ENCODE measurements around the gene PACRG. TPM values are rescaled to one million over a fixed set of nuclear protein-coding genes. Genes with fewer than 3 reads are reported as not detected.
A peak's percentile ranks its signal among the peaks of the same experiment; 100 is the strongest.

Gene PACRG
- polyA plus RNA-seq, 1 of the 3 experiments (the other 2 are of a cell fraction) = 0.56 TPM

- POLR2A ChIA-PET = no interaction called here
- no peaks in the 10 kb centered on the region for H3K9me2 ChIP-seq
- no peak overlapping the region for H3K9ac ChIP-seq
- TF ChIP-seq SMC3 (IDR thresholded peaks at IDR 0.05; ENCODE audit: low read depth, low read length) (no peak), MXI1 (IDR thresholded peaks at IDR 0.05; ENCODE audit: low read depth, low read length) (peak; percentile 16; the same call in 1 of the 2 replicates), NFIC (IDR thresholded peaks at IDR 0.05; ENCODE audit: borderline replicate concordance) (no peak), FOSL2 (IDR thresholded peaks at IDR 0.05; ENCODE audit: borderline replicate concordance, low read depth) (no peak), JUND (IDR thresholded peaks at IDR 0.05) (0 out of 2 replicates have a peak, but pooled peaks have one; percentile 7), YY1 (IDR thresholded peaks at IDR 0.05; ENCODE audit: low read depth) (no peak), GABPA (IDR thresholded peaks at IDR 0.05; ENCODE audit: low read depth) (no peak), RFX5 (IDR thresholded peaks at IDR 0.05; ENCODE audit: low read length) (no peak), POLR2AphosphoS5 (IDR thresholded peaks at IDR 0.05; ENCODE audit: low read depth, low read length) (no peak), GATA2 (CRISPR knock-in tag; IDR thresholded peaks at IDR 0.05) (peak; percentile 96), USF2 (IDR thresholded peaks at IDR 0.05; ENCODE audit: borderline replicate concordance, low read depth, low read length) (no peak), TAF1 (IDR thresholded peaks at IDR 0.05; ENCODE audit: borderline replicate concordance, low read depth, low read length) (no peak), ELF1 (IDR thresholded peaks at IDR 0.05) (no peak), FOXJ3 (CRISPR knock-in tag; IDR thresholded peaks at IDR 0.05) (peak; percentile 59; the same call in 1 of the 2 replicates), RCOR1 (IDR thresholded peaks at IDR 0.05; ENCODE audit: low read length) (peak; percentile 98), RAD21 (IDR thresholded peaks at IDR 0.05; ENCODE audit: low read length) (peak; percentile 29; the same call in 1 of the 2 replicates), MEF2A (IDR thresholded peaks at IDR 0.05; ENCODE audit: borderline replicate concordance, low read depth) (no peak), EP300 (IDR thresholded peaks at IDR 0.05; ENCODE audit: borderline replicate concordance in 1 of 2, low read depth in 1 of 2, low read length in 1 of 2) (peak in 1 of 2 experiments; percentile 97; a peak in 2 of 4 replicates), SIN3A (IDR thresholded peaks at IDR 0.05; ENCODE audit: borderline replicate concordance, low read depth, low read length) (no peak), TCF12 (IDR thresholded peaks at IDR 0.05) (no peak; the same call in 1 of the 2 replicates), CTCF (IDR thresholded peaks at IDR 0.05) (no peak), NRF1 (IDR thresholded peaks at IDR 0.05; ENCODE audit: low read depth, low read length) (no peak), FOXM1 (IDR thresholded peaks at IDR 0.05; ENCODE audit: low read depth) (no peak), RXRA (IDR thresholded peaks at IDR 0.05; ENCODE audit: borderline replicate concordance, low read depth) (no peak)
- TF ChIP-seq, protein P1, sequence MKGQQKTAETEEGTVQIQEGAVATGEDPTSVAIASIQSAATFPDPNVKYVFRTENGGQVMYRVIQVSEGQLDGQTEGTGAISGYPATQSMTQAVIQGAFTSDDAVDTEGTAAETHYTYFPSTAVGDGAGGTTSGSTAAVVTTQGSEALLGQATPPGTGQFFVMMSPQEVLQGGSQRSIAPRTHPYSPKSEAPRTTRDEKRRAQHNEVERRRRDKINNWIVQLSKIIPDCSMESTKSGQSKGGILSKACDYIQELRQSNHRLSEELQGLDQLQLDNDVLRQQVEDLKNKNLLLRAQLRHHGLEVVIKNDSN (IDR thresholded peaks at IDR 0.05; ENCODE audit: borderline replicate concordance, low read depth) = no peak
- TF ChIP-seq, protein P2, sequence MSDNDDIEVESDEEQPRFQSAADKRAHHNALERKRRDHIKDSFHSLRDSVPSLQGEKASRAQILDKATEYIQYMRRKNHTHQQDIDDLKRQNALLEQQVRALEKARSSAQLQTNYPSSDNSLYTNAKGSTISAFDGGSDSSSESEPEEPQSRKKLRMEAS (IDR thresholded peaks at IDR 0.05; ENCODE audit: low read depth) = no peak
- TF ChIP-seq, protein P3, sequence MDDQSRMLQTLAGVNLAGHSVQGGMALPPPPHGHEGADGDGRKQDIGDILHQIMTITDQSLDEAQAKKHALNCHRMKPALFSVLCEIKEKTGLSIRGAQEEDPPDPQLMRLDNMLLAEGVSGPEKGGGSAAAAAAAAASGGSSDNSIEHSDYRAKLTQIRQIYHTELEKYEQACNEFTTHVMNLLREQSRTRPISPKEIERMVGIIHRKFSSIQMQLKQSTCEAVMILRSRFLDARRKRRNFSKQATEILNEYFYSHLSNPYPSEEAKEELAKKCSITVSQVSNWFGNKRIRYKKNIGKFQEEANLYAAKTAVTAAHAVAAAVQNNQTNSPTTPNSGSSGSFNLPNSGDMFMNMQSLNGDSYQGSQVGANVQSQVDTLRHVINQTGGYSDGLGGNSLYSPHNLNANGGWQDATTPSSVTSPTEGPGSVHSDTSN (IDR thresholded peaks at IDR 0.05) = no peak
- TF ChIP-seq, protein P4, sequence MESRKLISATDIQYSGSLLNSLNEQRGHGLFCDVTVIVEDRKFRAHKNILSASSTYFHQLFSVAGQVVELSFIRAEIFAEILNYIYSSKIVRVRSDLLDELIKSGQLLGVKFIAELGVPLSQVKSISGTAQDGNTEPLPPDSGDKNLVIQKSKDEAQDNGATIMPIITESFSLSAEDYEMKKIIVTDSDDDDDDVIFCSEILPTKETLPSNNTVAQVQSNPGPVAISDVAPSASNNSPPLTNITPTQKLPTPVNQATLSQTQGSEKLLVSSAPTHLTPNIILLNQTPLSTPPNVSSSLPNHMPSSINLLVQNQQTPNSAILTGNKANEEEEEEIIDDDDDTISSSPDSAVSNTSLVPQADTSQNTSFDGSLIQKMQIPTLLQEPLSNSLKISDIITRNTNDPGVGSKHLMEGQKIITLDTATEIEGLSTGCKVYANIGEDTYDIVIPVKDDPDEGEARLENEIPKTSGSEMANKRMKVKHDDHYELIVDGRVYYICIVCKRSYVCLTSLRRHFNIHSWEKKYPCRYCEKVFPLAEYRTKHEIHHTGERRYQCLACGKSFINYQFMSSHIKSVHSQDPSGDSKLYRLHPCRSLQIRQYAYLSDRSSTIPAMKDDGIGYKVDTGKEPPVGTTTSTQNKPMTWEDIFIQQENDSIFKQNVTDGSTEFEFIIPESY (IDR thresholded peaks at IDR 0.05; ENCODE audit: borderline replicate concordance, low read depth) = no peak
- TF ChIP-seq, protein P5, sequence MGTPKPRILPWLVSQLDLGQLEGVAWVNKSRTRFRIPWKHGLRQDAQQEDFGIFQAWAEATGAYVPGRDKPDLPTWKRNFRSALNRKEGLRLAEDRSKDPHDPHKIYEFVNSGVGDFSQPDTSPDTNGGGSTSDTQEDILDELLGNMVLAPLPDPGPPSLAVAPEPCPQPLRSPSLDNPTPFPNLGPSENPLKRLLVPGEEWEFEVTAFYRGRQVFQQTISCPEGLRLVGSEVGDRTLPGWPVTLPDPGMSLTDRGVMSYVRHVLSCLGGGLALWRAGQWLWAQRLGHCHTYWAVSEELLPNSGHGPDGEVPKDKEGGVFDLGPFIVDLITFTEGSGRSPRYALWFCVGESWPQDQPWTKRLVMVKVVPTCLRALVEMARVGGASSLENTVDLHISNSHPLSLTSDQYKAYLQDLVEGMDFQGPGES (IDR thresholded peaks at IDR 0.05; ENCODE audit: low read depth, low read length) = no peak
Measured at GRCh38 chr6:162680367-162680766, 47.4 kb upstream of the PACRG start.

More at GRCh38 chr6:162680367-162680766, 47.4 kb upstream of the PACRG start:
- Histone ChIP-seq H3K4me2 (no peak overlapping the region), H3F3A (replicated peaks; ENCODE audit: insufficient read depth) (no peaks in the 10 kb centered on the region), H2AFZ (ENCODE audit: low read depth) (no peak overlapping the region), H3K79me2 (ENCODE audit: insufficient read depth) (no peaks in the 10 kb centered on the region), H3K4me1 (ENCODE audit: control insufficient read depth in 1 of 2, insufficient read depth in 2 of 2, low read depth in 1 of 2, low read length in 1 of 2) (no peaks in the 10 kb centered on the region; a peak in 1 of 4 replicates), H3K27ac (ENCODE audit: low read depth in 2 of 2, low read length in 1 of 2) (no peak overlapping the region; a peak in 2 of 4 replicates), H3K9me3 (no peaks in the 10 kb centered on the region), H3K4me3 (ENCODE audit: low read depth in 2 of 2, low read length in 1 of 2) (no peak overlapping the region), H3K27me3 (ENCODE audit: insufficient read depth) (no peaks in the 10 kb centered on the region), H4K20me1 (ENCODE audit: insufficient read depth) (no peaks in the 10 kb centered on the region), H3K36me3 (replicated peaks in 1 of 2; ENCODE audit: control insufficient read depth in 1 of 2, insufficient read depth in 2 of 2, low read length in 1 of 2) (no peaks in the 10 kb centered on the region)
- DNase-seq = peak; percentile 52
- CTCF ChIA-PET = interaction anchor here (0.9 to 1.0 kb wide), 2 partner anchors 31 to 124 kb away, joined by 3 to 4 read pairs; no protein-coding TSS in a partner anchor
